Natural killer cell (primary cell): ENCODE results near the gene ABCG1. TPM values are rescaled to one million over a fixed set of nuclear protein-coding genes. Genes with fewer than 3 reads are reported as not detected.

Source experiments
- ATAC-seq, 3 donors: fragments of 150-1000 bp in 2 of 3; fragments of 200-7000 bp in 1 of 3; cut with Tn5 transposase; 1 replicate in 1 of 3; 2 replicates in 2 of 3; pipeline ENCODE4 v1.10.0; 2021; ENCODE audit warnings: mild to moderate bottlenecking in 2 of 3, moderate library complexity in 2 of 3
- DNase-seq, 2 donors: peaks; one replicate each; pipeline versions ENCODE4 v3.0.0 to v3.0.0-alpha.2; 2013 to 2021; ENCODE audit warnings: mixed read lengths in 1 of 2
- H3K27ac ChIP-seq: one replicate; pipeline ENCODE4 v1.5.1; 2013; ENCODE audit warnings: mild to moderate bottlenecking, low read length
- H3K27me3 ChIP-seq: one replicate; pipeline ENCODE4 v1.6.1; 2013; ENCODE audit warnings: low read length; ENCODE audit not compliant: control insufficient read depth, insufficient read depth
- H3K36me3 ChIP-seq: one replicate; pipeline ENCODE4 v1.6.1; 2013; ENCODE audit warnings: low read length; ENCODE audit not compliant: control insufficient read depth, insufficient read depth
- H3K4me1 ChIP-seq: one replicate; pipeline ENCODE4 v1.6.1; 2013; ENCODE audit warnings: low read length; ENCODE audit not compliant: control insufficient read depth, insufficient read depth
- H3K4me3 ChIP-seq: one replicate; pipeline ENCODE4 v1.5.1; 2013; ENCODE audit warnings: low read length
- H3K9me3 ChIP-seq: one replicate; pipeline ENCODE4 v1.6.1; 2013; ENCODE audit warnings: low read length; ENCODE audit not compliant: control insufficient read depth, insufficient read depth
- H3K27ac Mint-ChIP-seq, 2 donors: one replicate each; pipeline ENCODE4 v1.8.0; 2022; ENCODE audit warnings: mild to moderate bottlenecking in 2 of 2, mixed read lengths in 2 of 2, moderate library complexity in 1 of 2
- H3K27me3 Mint-ChIP-seq, 2 donors: one replicate each; pipeline ENCODE4 v1.8.0; 2022; ENCODE audit warnings: low read depth in 2 of 2, mixed read lengths in 2 of 2
- H3K36me3 Mint-ChIP-seq: one replicate; pipeline ENCODE4 v1.8.0; 2022; ENCODE audit warnings: mixed read lengths
- H3K4me1 Mint-ChIP-seq, 2 donors: one replicate each; pipeline ENCODE4 v1.8.0; 2022; ENCODE audit warnings: mixed read lengths in 2 of 2
- H3K4me3 Mint-ChIP-seq: one replicate; pipeline ENCODE4 v1.8.0; 2022; ENCODE audit warnings: mild to moderate bottlenecking, moderate library complexity, mixed read lengths
- H3K9me3 Mint-ChIP-seq, 2 donors: one replicate each; pipeline ENCODE4 v1.8.0; 2022; ENCODE audit warnings: mixed read lengths in 2 of 2
- WGBS: methylation state at CpG from one replicate; pipeline ENCODE4 v1.1.7; 2013; ENCODE audit warnings: missing lambda C conversion rate; ENCODE audit not compliant: insufficient coverage; 5-methylcytosine and 5-hydroxymethylcytosine counted together
- intact Hi-C: fragments of 100-400 bp; cut with micrococcal nuclease; formaldehyde crosslinking; loops from one replicate; pipeline ENCODE4 v1.14.2; 2022
- total RNA-seq, 4 donors: library from RNA; stranded (reverse); fragments of 120-200 nt in 1 of 4; gene quantifications; one replicate each; pipeline versions ENCODE4 v1.2.3 to v1.2.4, GENCODE V29; 2013 to 2022
- TF ChIP-seq, protein P1 (sequence below): fragments of 200-600 bp; IDR thresholded peaks from one replicate; pipeline ENCODE4 v1.8.0; 2022; ENCODE audit warnings: antibody characterized with exemption

Gene ABCG1
- total RNA-seq, 3 donors from 2014 or later (not counting 1 experiment from before 2014, with no cell fraction given) = 10.4 to 14.7 (median 13.8) TPM

DNA sequence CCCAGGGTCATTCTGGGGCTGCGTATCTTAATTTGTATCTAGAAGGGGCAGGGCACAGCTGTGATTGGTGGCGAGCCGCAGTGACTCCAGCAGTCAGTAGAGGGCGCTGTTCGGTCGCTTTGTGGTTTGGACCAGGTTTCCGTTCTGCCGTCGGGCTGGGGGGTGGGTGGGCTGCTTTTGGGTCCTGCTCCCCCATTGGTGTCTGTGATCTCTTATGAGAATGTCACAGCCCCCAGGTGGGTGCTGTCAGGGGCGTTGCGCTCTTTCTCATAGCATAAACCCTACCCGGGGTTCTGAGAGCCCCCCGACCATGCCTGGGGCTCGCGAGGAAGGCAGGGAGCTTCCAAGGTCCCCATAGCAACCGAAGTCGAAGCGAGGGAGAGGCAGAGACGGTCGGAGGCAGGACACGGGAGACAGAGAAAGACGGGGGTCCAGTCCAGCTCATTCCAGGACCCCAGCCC lies 90.8 kb downstream of the ABCG1 start:
- H3K4me3 ChIP-seq = no peak overlapping the region
- peak; percentile 61 to 84 for DNase-seq
- H3K27me3 ChIP-seq = peaks cover 4% of the 10 kb centered on the region
- H3K27ac Mint-ChIP-seq = no peak overlapping the region
- peak; percentile 74 to 80 (median 77) for ATAC-seq
- peaks cover 13% of the 10 kb centered on the region for H3K4me1 ChIP-seq
- H3K27ac ChIP-seq = no peak overlapping the region
- TF ChIP-seq, protein P1, sequence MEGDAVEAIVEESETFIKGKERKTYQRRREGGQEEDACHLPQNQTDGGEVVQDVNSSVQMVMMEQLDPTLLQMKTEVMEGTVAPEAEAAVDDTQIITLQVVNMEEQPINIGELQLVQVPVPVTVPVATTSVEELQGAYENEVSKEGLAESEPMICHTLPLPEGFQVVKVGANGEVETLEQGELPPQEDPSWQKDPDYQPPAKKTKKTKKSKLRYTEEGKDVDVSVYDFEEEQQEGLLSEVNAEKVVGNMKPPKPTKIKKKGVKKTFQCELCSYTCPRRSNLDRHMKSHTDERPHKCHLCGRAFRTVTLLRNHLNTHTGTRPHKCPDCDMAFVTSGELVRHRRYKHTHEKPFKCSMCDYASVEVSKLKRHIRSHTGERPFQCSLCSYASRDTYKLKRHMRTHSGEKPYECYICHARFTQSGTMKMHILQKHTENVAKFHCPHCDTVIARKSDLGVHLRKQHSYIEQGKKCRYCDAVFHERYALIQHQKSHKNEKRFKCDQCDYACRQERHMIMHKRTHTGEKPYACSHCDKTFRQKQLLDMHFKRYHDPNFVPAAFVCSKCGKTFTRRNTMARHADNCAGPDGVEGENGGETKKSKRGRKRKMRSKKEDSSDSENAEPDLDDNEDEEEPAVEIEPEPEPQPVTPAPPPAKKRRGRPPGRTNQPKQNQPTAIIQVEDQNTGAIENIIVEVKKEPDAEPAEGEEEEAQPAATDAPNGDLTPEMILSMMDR = peak; percentile 67
- intact Hi-C loops = loop anchor here (1.0 kb wide), 1 partner anchor 141 kb away; no protein-coding TSS in a partner anchor
- 6% methylated on average over 22 of the region's 22 CpGs for WGBS
- H3K36me3 Mint-ChIP-seq = no peaks in the 10 kb centered on the region
- H3K27me3 Mint-ChIP-seq = peaks cover 14 to 20% of the 10 kb centered on the region in 2 donors
- no peaks in the 10 kb centered on the region for H3K4me1 Mint-ChIP-seq
- no peak overlapping the region for H3K4me3 Mint-ChIP-seq
- H3K36me3 ChIP-seq = no peaks in the 10 kb centered on the region
- H3K9me3 ChIP-seq = no peaks in the 10 kb centered on the region
- no peaks in the 10 kb centered on the region for H3K9me3 Mint-ChIP-seq

DNA sequence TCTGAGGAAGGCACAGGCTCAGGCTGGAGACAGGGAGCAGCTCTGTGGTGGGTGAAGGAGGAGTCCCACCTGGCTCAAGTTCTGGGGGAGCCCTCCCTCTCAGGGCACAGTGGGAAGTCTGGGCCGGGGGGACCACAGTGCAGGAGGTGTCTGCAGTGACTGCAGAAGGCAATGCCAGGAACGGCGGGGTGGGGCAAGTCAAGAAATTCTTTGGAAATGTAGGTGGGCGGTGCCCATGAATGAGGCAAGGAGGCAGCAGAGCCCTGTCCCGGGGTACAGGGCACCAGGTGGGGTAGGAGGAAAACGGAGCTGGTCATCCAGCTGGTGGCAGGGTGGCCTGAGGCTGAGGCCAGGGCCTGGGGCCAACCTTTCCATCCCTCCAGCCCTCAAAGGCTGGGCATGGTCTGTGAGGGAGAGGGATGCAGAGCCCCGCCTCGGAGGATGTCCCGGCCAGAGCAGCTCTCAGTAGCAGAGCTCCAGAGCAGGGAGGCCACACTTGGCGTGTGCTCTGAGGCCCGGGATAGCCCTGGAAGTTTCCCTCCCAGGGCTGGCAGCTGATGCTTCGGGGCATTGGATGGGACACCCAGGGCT lies 91.6 kb downstream of the ABCG1 start:
- no peaks in the 10 kb centered on the region for H3K4me1 Mint-ChIP-seq
- 97% methylated on average over 12 of the region's 12 CpGs for WGBS
- H3K36me3 Mint-ChIP-seq = no peaks in the 10 kb centered on the region
- H3K4me3 ChIP-seq = no peak overlapping the region
- no peak overlapping the region for H3K27ac Mint-ChIP-seq
- H3K27me3 ChIP-seq = peaks cover 4% of the 10 kb centered on the region
- TF ChIP-seq, protein P1 = no peak
- intact Hi-C loops = no loop called here
- ATAC-seq (no peak), DNase-seq (no peak)
- no peaks in the 10 kb centered on the region for H3K9me3 Mint-ChIP-seq
- no peaks in the 10 kb centered on the region for H3K36me3 ChIP-seq
- H3K27me3 Mint-ChIP-seq = peaks cover 14 to 20% of the 10 kb centered on the region in 2 donors
- H3K9me3 ChIP-seq = no peaks in the 10 kb centered on the region
- no peak overlapping the region for H3K27ac ChIP-seq
- H3K4me3 Mint-ChIP-seq = no peak overlapping the region
- H3K4me1 ChIP-seq = peaks cover 13% of the 10 kb centered on the region

DNA sequence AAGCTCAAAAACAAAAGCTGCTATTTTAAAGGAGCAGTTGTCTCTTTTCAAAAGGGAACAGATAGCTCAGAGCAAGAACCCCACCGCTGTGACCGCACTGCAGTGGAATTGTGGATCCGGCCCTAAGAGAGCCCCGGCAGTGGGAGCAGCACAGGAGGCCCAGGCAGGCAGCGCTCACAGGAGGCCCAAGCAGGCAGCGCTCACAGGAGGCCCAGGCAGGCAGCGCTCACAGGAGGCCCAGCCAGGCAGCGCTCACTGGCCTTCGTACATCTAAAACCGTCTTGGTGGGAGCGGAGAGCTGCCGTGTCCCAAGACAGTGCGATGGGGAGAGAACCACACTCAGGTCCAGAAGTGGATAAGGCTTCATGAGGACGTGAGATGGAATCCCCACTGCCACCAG lies 92.2 kb downstream of the ABCG1 start:
- no peak overlapping the region for H3K27ac Mint-ChIP-seq
- Histone ChIP-seq H3K36me3 (no peaks in the 10 kb centered on the region), H3K4me1 (peaks cover 13% of the 10 kb centered on the region), H3K9me3 (no peaks in the 10 kb centered on the region), H3K27me3 (peaks cover 4% of the 10 kb centered on the region), H3K27ac (no peak overlapping the region), H3K4me3 (no peak overlapping the region)
- 97% methylated on average over 14 of the region's 14 CpGs for WGBS
- peaks cover 14% of the 10 kb centered on the region in 2 donors for H3K27me3 Mint-ChIP-seq
- ATAC-seq = no peak
- no peak for DNase-seq
- intact Hi-C loops = no loop called here
- TF ChIP-seq, protein P1 = no peak
- H3K36me3 Mint-ChIP-seq = no peaks in the 10 kb centered on the region
- H3K4me1 Mint-ChIP-seq = no peaks in the 10 kb centered on the region
- no peaks in the 10 kb centered on the region for H3K9me3 Mint-ChIP-seq
- H3K4me3 Mint-ChIP-seq = no peak overlapping the region
